IPS-NIHi7 (cell line): ENCODE results near the gene RAD18.

Source experiments
- DNase-seq: peaks from one replicate; pipeline ENCODE4 v3.0.0; 2012; ENCODE audit warnings: mixed read lengths; ENCODE audit errors: extremely low spot score

RAD18 gene

DNA sequence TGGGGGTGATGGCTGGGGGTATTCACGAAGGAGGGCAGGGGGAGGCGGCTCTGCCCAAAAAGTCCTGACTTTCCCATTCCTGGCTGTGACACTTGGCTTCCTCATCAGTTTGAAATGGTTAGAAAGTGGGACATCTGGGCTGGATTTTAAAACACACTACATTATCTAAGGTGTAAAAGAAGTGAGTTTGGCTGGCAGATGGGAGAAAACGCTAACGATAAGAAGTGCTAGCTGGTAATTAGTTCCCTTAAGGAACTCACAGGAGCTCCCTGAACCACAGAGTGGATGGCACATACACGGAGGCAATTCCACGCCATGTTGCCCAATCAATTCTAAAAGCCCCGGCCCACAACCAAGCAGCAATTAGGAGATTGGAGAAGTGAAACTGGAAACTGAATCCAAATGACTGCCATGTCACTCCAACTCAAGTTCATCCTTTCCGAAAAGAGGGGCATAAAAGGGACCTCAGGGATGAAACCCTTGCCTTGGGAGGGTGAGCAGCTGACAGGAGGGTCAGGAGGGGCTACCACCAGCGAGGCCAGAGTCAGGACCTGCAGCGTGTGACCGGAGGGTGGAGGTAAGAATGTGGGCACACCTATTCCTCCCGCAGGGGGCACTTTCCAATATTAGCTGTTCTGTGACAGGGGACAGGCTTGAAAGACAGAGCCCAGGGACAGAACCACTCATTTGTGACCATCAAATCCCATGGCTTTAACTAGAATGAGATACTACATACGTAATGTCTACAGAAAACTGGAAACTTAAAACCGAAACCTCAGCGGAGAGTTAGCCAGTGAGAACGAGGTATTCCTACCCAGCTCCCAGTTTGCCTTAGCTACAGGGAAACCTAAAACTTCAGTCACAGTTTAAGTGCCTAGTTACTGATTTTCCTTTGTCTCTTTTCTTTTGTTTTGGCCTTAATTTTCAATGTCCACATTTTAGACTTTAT is 98.6 kb downstream of the RAD18 start:
- DNase-seq, result no peak

- DNase-seq, result no peak
Observed at GRCh38 chr3:8863891-8864290, 99.4 kb downstream of the RAD18 start.

DNA sequence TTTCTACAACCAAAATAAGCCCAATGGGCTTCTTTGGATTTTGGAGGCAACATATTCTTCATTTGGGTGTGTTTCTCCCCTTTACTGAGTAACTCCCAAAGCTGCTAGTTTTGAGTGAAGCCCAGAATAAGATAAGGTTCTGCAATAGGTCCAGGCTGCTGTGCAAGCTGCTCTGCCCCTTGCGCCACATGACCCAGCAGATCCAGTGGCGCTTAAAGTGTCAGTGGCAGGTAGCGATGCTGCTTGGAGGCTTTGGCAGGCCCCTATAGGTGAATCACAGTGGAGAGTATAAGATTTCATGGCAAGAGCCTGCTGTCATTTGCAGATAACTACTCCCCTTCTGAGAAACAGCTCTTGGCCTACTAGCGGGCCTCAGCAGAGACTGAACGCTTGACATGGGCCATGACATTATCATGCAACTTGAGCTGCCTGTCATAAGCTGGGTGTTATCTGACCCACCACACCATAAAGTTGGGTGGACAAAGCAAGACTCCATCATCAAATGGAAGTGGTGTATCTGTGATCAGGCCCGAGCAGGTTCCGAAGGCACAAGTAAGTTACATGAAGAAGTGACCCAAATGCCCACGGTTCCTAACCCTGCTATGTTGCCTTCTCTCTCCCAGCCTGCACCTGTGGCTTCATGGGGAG is 105.4 kb downstream of the RAD18 start:
- DNase-seq, result no peak

- no peak for DNase-seq
Observed at GRCh38 chr3:8856721-8857120, 106.6 kb downstream of the RAD18 start.

GRCh38 chr3:8856071-8856470 is 107.2 kb downstream of the RAD18 start:
- no peak for DNase-seq

- DNase-seq, result no peak
Observed at GRCh38 chr3:8854656-8855055, 108.6 kb downstream of the RAD18 start.

DNA sequence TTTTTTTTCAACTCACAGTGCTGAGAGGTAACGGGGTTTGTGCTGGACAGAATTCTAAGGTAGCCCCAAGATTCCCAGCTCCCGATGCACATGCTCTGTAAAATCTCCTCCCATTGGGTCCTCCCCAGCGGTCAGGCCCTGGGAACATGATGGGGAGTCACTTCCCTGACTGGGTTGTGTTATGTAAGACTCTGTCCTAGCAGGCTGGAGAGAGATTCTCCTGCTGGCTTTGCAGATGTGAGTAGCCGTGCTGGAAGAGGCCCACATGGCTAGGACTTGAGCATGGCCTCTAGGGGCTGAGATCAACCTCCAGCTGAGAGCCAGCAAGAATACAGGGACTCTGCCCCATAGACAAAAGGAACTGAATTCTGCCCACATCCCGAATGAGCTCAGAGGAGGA is 110.2 kb downstream of the RAD18 start:
- DNase-seq, result no peak

DNA sequence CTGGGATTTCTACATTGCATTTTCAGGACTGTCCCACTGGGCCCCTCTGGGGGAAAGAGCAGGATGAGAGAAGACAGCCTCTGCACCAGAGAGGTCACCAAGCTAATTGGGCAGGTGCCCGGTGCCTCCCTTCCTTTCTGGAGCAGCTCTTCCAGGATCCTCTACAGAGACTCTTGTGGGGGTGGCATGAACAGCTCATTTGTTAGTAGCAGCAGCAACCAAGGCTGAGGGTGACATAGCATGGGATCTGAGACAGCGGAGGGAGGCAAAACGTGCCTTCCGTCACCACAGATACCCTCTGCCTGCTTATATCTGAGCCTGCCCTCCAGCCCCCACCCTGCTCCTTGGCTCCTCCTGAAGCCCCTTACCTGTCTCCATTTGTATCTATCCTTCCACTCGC is 110.8 kb downstream of the RAD18 start:
- DNase-seq, result no peak

DNA sequence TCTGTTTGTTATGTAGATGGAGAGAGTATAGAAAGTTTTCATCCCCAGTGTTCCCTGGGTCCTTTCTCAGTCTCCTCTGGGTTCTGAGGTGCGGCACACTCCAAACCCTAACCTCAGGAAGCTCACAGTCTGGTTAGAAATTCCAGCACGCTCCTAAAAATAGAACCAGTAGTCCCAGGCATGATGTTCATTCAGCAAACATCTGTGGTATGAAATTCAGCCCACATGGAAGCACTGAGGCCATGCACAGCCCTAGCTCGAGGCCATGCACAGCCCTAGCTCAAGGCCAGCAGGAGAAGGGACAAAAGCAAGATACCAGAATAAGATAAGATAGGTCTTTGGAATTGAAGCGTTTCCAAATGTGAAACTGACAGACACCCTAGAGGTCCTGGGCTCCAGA is 111.6 kb downstream of the RAD18 start:
- DNase-seq, result no peak

GRCh38 chr3:8848696-8849131 is 114.6 kb downstream of the RAD18 start:
- no peak for DNase-seq

- DNase-seq, result no peak
Observed at GRCh38 chr3:8847317-8847716, 116.0 kb downstream of the RAD18 start.

GRCh38 chr3:8846176-8846575 is 117.1 kb downstream of the RAD18 start:
- no peak for DNase-seq

GRCh38 chr3:8845641-8846040 is 117.6 kb downstream of the RAD18 start:
- peak; percentile 38 for DNase-seq

- no peak for DNase-seq
Observed at GRCh38 chr3:8843347-8843746, 119.9 kb downstream of the RAD18 start.

DNA sequence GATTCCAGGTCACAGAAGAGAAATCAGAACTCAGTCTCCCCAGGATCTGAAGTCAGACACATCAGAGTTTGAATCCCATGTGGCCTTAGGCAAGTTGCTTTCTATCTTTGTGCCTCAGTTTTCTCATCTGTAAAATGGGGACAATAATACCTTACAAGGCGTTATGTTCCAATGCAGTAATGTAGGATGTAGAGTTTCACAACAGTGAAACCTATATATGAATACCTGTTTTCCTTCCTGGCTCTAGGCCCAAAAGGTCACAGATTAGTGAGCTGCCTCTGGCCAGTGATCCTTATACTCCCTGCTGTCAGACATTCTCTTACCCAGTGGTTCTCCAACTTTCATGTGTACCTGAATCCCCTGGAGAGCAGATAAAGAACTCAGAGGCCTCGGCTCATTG is 121.0 kb downstream of the RAD18 start:
- no peak for DNase-seq

GRCh38 chr3:8841472-8841871 is 121.8 kb downstream of the RAD18 start:
- no peak for DNase-seq

DNA sequence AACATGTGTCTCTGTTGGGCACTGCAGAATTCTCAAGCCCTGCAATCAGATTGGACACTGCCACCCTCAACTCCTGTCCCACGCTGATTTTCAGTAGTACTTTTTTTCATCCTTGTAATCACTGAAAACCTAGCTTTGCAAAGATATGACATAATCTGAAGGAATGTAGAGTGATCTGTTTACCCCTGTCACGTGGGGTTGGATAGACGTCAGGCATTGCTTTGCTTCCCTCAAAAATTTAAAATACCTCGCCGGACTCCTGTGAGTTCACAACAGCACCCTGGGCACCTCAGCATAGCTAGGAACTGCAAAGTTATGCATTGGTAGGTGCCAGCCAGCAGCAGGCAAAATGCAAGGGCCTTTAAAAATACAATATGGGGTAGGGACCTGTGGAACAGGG is 122.7 kb downstream of the RAD18 start:
- DNase-seq, result no peak

- DNase-seq, result no peak
Observed at GRCh38 chr3:8839607-8840325, 123.5 kb downstream of the RAD18 start.

- no peak for DNase-seq
Observed at GRCh38 chr3:8838765-8839423, 124.4 kb downstream of the RAD18 start.

GRCh38 chr3:8838234-8838633 is 125.0 kb downstream of the RAD18 start:
- DNase-seq, result no peak

DNA sequence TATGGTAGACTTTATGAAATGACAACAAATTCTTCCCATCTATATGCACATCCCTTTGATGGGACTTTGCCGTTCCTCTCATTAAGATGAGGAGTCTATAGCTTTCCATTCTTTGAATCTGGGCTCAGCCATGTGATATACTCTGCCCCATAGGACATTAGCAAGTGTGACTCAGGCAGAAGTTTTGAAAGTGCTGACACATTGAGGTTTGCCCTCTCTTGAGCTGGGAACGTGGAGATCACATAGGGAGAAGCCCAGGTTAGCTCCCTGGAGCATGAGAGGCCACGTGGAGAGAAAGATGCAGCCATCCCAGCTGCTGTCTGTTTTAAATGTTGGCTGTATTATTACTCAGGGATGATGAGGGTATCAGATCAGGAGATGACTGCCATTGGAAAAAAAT is 126.1 kb downstream of the RAD18 start:
- no peak for DNase-seq

- no peak for DNase-seq
Observed at GRCh38 chr3:8836096-8836495, 127.2 kb downstream of the RAD18 start.
